ENCODE results near the gene VPS16. TPM values are rescaled to one million over a fixed set of nuclear protein-coding genes. Genes with fewer than 3 reads are reported as not detected.
A peak's percentile ranks its signal among the peaks of the same experiment; 100 is the strongest.

The VPS16 gene
- total RNA-seq, 2 experiments from 2014 or later: 32.6 to 39.0 TPM

- Histone ChIP-seq H3K9me3 (ENCODE audit: low read length) (0 out of 2 replicates have a peak, but pooled peaks cover 3% of the 10 kb centered on the region), H4K20me1 (ENCODE audit: insufficient read depth, low read length) (no peaks in the 10 kb centered on the region), H3K4me2 (ENCODE audit: low read length) (no peak overlapping the region), H3K36me3 (ENCODE audit: insufficient read depth, low read length) (no peaks in the 10 kb centered on the region), H3K79me2 (ENCODE audit: insufficient read depth, low read depth, low read length) (no peaks in the 10 kb centered on the region), H2AFZ (ENCODE audit: low read length) (no peak overlapping the region), H3K27ac (ENCODE audit: low read depth, low read length, poor library complexity, severe bottlenecking) (no peak overlapping the region), H3K4me3 (ENCODE audit: low read depth, low read length, poor library complexity, severe bottlenecking) (no peak overlapping the region), H3K4me1 (ENCODE audit: insufficient read depth, low read length, poor library complexity, severe bottlenecking) (peaks cover 8% of the 10 kb centered on the region), H3K9me2 (ENCODE audit: insufficient read depth, low read length) (no peaks in the 10 kb centered on the region)
- POLR2A ChIA-PET: interaction anchor here (0.6 kb wide), 1 partner anchor 35 kb away, joined by 3 read pairs; no protein-coding TSS in a partner anchor
- CTCF ChIA-PET (ENCODE audit: unreplicated experiment): no interaction called here
- DNase-seq (ENCODE audit: low spot score): no peak
- TF ChIP-seq CTCF (conservative IDR thresholded peaks at IDR 0.05; ENCODE audit: low read length) (no peak), EZH2phosphoT487 (IDR thresholded peaks at IDR 0.05; ENCODE audit: borderline replicate concordance, low read depth, low read length) (no peak)
- intact Hi-C loops (cut with micrococcal nuclease; ENCODE audit: unreplicated experiment): no loop called here
- no TSS peak for BruUV-seq (replicated peaks)
Measured at GRCh38 chr20:2822073-2822472, 18.5 kb upstream of the VPS16 start.

GRCh38 chr20:2825761-2826160, 14.8 kb upstream of the VPS16 start:
- Histone ChIP-seq H3K4me1 (ENCODE audit: insufficient read depth, low read length, poor library complexity, severe bottlenecking) (peaks cover 8% of the 10 kb centered on the region), H3K4me2 (ENCODE audit: low read length) (no peak overlapping the region), H3K9me3 (ENCODE audit: low read length) (0 out of 2 replicates have a peak, but pooled peaks cover 5% of the 10 kb centered on the region), H3K27ac (ENCODE audit: low read depth, low read length, poor library complexity, severe bottlenecking) (no peak overlapping the region), H3K36me3 (ENCODE audit: insufficient read depth, low read length) (no peaks in the 10 kb centered on the region), H4K20me1 (ENCODE audit: insufficient read depth, low read length) (no peaks in the 10 kb centered on the region), H3K79me2 (ENCODE audit: insufficient read depth, low read depth, low read length) (no peaks in the 10 kb centered on the region), H2AFZ (ENCODE audit: low read length) (no peak overlapping the region), H3K4me3 (ENCODE audit: low read depth, low read length, poor library complexity, severe bottlenecking) (no peak overlapping the region), H3K9me2 (ENCODE audit: insufficient read depth, low read length) (no peaks in the 10 kb centered on the region)
- no peak for DNase-seq (ENCODE audit: low spot score)
- TF ChIP-seq EZH2phosphoT487 (IDR thresholded peaks at IDR 0.05; ENCODE audit: borderline replicate concordance, low read depth, low read length): no peak
- TF ChIP-seq CTCF (conservative IDR thresholded peaks at IDR 0.05; ENCODE audit: low read length): no peak
- intact Hi-C loops (cut with micrococcal nuclease; ENCODE audit: unreplicated experiment): no loop called here
- POLR2A ChIA-PET: no interaction called here
- CTCF ChIA-PET (ENCODE audit: unreplicated experiment): no interaction called here
- BruUV-seq (replicated peaks): no TSS peak

- H3K4me2 ChIP-seq (ENCODE audit: low read length): peak overlapping the region; percentile 33; the same call in 1 of the 2 replicates
- CTCF ChIA-PET (ENCODE audit: unreplicated experiment): no interaction called here
- POLR2A ChIA-PET: no interaction called here
- H3K4me3 ChIP-seq (ENCODE audit: low read depth, low read length, poor library complexity, severe bottlenecking): no peak overlapping the region
- H3K9me3 ChIP-seq (ENCODE audit: low read length): 0 out of 2 replicates have a peak, but pooled peaks cover 5% of the 10 kb centered on the region
- peaks cover 8% of the 10 kb centered on the region for H3K4me1 ChIP-seq (ENCODE audit: insufficient read depth, low read length, poor library complexity, severe bottlenecking)
- TF ChIP-seq CTCF (conservative IDR thresholded peaks at IDR 0.05; ENCODE audit: low read length): no peak
- TF ChIP-seq EZH2phosphoT487 (IDR thresholded peaks at IDR 0.05; ENCODE audit: borderline replicate concordance, low read depth, low read length): no peak
- no peak for DNase-seq (ENCODE audit: low spot score)
- no peak overlapping the region for H3K27ac ChIP-seq (ENCODE audit: low read depth, low read length, poor library complexity, severe bottlenecking)
- no peak overlapping the region for H2AFZ ChIP-seq (ENCODE audit: low read length)
- no peaks in the 10 kb centered on the region for H3K79me2 ChIP-seq (ENCODE audit: insufficient read depth, low read depth, low read length)
- BruUV-seq (replicated peaks): no TSS peak
- no peaks in the 10 kb centered on the region for H4K20me1 ChIP-seq (ENCODE audit: insufficient read depth, low read length)
- intact Hi-C loops (cut with micrococcal nuclease; ENCODE audit: unreplicated experiment): no loop called here
- H3K9me2 ChIP-seq (ENCODE audit: insufficient read depth, low read length): no peaks in the 10 kb centered on the region
- H3K36me3 ChIP-seq (ENCODE audit: insufficient read depth, low read length): no peaks in the 10 kb centered on the region
Measured at GRCh38 chr20:2826655-2827054, 13.9 kb upstream of the VPS16 start.
